ENCODE data around the gene PLPPR3.

- TF ChIP-seq SRSF9 (IDR thresholded peaks at IDR 0.05; ENCODE audit: borderline replicate concordance, low read depth, low read length): no peak
- TF ChIP-seq MCM5 (IDR thresholded peaks at IDR 0.05; ENCODE audit: low read depth): no peak
- no peak for TF ChIP-seq RERE (CRISPR knock-in tag; IDR thresholded peaks at IDR 0.05; ENCODE audit: borderline replicate concordance)
- TF ChIP-seq HNRNPLL (IDR thresholded peaks at IDR 0.05; ENCODE audit: low read depth, low read length, poor library complexity, severe bottlenecking): no peak
- TF ChIP-seq GATAD2B (IDR thresholded peaks at IDR 0.05; ENCODE audit: borderline replicate concordance): no peak
- TF ChIP-seq HDAC1 (IDR thresholded peaks at IDR 0.05): no peak
- TF ChIP-seq BRCA1 (IDR thresholded peaks at IDR 0.05): no peak
- no peak for TF ChIP-seq BRCA1 (CRISPR knock-in tag; IDR thresholded peaks at IDR 0.05)
- TF ChIP-seq ATF4 (CRISPR knock-in tag; IDR thresholded peaks at IDR 0.05): no peak
- no peak for TF ChIP-seq RBM39 (optimal IDR thresholded peaks at IDR 0.05; ENCODE audit: low read depth, low read length)
- TF ChIP-seq RB1 (IDR thresholded peaks at IDR 0.05; ENCODE audit: low read depth): no peak
Observed at GRCh38 chr19:804419-805165, 17.2 kb downstream of the PLPPR3 start.

Data from K562 (cell line).